DMS153 treated with DMSO at 0.1 percent for 48 hours (cell line): Measurements from ENCODE around the gene EVC.
"Not testable (repeated sequence)": the region's sequence is repeated elsewhere in the genome, so short reads cannot be mapped to it uniquely, and the experiment has no call there.

Source experiments
- DNase-seq: peaks from one replicate; lab custom pipeline; 2025; ENCODE audit not compliant: unreplicated experiment; lab: John Stamatoyannopoulos, UW

EVC gene

DNA sequence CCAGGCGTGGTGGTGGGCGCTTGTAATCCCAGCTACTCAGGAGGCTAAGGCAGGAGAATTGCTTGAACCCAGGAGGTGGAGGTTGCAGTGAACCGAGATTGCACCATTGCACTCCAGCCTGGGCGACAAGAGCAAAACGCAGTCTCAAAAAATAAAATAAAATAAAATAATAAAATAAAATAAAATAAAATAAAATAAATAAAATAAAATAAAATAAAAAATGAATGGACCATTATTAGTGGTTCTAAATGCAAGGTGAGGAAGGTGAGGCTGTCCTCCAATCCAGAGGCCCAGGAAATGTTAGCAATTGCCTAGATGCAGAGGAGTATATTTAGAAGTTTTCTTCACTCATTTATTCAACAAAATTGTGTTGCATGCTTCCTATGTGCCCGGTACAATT lies 126.5 kb downstream of the EVC start:
- not testable (repeated sequence) for DNase-seq

DNA sequence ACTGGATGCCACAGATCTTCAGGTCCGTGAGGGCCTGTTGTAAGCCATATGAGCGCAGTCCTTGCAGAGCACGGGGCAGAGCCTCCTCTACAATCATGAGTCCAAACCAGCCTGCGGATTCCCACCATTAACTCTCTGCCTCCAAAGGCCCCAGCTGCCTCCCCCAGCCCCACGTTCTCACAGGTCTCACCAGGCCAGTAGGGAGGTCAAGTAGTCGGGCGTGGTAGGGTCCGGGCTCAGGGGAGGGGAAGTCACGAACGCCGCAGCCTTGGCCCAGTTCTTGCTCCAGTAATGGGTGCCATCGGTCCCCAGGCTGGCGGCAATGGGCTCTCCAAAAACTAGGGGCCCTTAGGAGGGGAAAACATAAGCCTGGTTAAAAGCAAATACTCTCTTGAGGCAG lies 128.3 kb downstream of the EVC start:
- DNase-seq: no peak

DNA sequence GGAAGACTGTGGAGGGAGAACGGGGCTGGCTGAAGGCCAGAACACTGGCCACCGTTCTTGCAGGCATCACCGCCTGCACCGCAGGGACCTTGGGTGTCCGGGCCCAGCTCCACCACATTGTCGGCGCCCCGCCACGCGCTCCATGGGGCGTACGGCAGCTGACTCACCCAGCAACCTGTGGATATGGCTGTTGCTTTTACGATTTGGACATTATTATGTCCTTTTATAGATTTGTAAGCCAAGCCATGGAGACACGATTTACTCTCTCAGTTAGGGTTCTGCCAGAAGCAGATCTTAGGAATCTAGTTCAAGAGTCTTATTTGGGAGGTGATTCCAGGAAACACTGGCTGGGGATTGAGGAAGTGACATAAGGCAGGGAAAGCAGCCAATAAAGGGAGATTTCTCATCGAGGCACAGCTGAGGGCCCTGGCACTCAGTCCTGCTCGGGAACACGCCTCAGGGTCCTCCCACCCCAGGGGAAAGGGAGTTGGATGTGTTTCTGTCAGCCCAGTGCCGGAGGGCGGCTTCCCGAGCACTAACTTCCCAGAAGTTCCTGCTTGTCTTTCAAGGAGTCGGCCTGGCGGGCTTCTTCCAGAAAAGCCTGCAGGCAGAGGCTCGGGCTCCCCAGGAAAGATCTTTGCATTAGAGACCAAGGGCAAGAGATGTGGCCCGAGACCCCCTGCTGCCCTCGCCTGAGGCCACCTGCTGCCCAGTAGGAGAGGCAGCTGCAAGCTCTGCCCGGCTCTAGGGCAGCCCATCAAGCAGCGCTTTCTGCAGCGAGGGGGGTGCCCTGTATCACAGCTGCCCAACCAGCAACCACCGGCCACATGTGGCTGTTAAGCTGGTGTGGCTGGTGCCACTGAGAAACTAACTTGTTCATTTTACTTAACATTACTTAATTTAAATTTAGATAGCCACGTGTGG lies 129.0 kb downstream of the EVC start:
- DNase-seq: no peak

DNA sequence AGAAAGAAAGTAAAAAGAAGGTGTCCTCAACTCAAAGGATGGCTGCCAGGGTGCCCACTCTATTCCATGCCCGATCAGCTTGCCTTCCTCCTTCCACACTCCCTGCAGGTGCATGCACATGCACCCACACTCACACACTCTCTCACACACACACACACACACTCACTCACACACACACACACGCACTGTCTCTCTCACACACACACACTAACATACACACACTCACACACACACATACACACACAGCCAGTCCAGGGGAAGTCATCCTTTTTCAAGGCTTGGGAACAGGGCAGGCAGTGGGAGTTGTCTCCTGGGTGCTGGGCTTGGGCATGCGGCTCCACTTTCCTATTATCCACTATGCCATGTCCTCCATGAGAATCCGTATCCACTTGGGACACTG lies 131.5 kb downstream of the EVC start:
- DNase-seq: no peak

DNA sequence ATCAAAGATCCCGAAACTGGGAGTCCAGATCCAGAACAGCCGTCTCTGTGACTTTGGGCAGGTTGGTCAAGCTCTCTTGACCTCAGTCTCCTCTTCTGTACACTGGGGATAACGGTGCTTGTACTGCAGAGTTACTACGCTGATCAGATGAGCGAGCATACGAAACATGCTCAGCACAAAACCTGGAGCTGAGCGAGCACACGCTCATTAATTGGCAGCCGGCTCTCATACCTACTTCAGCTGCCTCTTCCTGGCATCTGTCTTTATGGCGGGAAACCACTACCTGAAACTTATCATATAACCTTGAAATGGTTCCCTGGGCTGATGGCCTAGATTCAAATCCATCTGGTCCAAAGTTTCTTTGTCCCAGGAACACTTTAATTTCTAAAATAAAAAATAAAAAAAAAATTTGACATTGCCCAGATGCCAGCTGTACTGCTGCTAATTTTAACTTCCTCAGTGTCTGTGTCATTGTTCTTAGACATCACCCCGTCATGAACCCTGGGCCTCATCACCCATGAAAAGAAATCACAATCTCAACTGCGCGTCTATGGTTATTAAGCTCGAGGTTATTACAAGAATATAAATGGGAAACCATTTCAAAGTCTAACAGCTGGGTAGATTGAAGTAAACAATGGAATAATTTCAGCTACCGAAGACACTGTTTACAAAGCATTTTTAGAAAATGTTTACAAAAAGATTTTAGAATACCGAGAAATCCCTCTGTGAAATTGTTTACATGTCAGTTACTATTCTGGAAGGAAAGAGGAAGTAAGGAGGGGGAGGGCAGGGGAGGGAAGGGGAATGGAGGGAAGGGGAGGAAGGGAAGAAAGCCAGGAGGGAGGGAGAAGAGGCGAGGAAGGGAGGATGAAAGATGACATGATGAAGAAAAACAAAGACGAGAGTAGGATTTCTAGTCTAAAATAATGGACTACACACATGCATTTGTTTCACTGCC lies 132.9 kb downstream of the EVC start:
- no peak for DNase-seq

DNA sequence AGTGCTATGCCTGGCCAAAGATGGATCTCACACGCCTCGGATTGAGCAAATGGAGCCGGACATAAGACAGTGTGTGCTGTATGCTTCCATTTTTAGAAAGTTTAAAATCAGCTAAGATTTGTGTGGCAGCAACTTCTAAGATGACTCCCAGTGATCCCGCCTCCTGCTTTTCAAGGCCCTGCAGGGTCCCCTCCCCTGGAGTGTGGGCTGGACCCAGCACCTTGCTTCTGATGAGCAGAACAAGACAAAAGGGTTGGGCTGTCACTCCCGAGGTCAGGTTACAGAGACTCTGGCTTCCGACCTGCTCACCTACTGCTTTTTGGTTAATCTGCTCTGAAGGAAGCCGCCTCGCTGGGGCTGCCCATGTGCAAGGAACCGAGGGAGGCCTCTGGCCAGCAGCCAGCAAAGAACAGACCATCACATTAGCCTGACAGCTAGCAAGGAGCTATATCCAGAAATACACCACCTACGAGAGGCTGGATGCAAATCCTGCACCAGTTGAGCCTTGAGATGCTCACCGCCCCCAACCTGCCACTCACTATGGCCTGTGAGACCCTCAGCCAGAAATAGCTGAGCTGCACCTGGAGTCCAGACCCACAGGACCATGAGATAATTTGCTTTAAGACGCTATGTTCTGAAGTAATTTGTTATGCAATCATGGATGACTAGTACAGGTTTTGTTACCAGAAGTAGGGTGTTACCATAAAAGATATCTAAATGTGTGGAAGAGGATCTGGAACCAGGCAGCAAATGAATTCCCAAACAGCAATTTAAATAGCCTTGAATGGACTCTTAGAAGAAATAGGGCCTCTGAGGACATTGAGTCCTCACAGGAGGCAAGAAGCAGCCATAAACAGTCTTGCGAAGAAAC lies 134.3 kb downstream of the EVC start:
- DNase-seq: no peak

DNA sequence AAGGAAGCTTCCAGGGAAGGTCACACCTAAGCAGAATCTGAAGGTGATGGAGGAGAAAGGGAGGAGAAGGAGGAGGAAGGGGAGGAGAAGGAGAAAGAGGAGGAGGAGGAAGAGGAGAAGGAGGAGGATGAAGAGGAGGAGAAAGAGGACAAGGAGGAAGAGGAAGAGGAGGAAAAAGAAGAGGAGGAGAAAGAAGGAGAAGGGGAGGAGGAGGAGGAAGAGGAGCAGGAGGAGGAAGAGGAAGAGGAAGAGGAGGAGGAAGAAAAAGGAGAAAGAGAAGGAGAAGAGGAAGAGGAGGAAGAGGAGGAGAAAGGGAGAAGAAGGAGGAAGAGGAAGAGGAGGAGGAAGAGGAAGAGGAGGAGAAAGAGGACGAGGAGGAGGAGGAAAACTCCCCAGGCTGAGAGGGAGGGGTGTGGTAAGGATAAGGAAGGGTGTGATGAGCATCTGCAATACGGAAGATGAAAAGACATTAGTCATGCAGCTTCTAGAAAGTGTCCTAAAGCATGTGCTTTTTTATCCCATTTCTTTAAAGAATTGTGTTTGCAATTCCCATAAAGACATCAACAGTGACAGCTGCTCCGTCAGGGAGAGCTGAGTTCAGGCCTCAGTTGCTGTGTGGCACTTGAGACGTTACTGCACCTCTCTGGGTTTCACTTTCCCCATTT lies 140.8 kb downstream of the EVC start:
- no peak for DNase-seq

DNA sequence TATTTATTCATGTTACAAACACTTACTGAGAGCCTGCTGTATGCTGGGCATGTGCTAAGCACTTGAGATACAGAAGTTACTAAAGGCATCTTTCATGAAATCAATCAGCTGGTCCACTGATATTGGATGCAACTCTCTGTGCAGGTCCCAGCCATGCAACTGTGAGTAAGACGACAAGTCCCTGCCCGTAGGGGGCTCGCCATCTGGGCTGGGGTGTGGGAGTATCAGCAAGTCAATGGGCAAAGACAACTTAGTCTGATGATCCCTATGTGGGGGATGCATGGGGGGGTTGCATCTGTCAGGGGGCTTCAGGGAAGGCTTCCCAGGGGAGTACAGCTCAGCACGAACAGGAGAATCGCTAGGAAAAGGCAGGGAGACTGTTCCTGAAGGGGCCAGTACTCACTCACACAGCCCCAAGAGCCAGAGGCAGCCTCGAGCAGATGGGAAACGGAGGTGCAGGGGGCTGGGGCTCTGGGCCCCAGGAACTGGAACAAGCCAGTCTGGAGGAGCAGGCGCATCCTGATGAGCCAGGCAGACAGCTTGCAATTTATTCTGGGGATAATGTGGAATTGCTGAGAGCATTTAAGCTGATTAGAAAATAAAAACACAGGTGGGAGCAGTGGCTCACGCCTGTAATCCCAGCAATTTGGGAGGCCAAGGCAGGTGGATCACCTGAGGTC lies 141.7 kb downstream of the EVC start:
- no peak for DNase-seq

DNA sequence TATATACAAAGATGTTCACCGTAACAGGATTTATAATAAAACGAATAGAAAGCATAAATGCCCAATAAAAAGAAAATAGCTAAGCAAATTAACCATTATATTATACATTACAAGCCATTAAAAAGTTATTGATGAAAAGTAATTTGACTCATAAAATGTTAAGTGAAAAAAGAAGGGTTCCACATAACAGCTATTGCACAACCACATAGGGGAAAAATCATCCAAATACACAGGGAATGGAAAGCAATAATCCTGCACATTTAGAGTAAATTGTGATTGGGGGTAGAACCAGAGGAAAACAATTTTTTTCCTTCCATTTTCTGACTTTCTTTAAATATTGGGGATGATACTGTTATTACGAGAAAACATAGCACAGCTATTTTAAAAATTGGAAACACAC lies 143.9 kb downstream of the EVC start:
- no peak for DNase-seq

DNA sequence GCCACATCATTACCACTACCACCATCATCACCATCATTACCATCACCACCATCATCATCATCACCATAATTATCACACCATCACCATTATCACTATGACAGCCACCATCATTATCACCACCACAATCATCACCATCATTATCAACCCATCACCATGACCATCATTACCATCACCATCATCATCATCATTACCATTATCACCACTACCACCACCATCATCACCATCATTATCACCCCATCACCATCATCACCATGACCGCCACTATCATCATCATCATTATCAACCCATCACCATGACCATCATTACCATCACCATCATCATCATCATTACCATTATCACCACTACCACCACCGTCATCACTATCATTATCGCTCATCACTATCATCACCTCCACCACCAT lies 145.4 kb downstream of the EVC start:
- DNase-seq: not testable (repeated sequence)

DNA sequence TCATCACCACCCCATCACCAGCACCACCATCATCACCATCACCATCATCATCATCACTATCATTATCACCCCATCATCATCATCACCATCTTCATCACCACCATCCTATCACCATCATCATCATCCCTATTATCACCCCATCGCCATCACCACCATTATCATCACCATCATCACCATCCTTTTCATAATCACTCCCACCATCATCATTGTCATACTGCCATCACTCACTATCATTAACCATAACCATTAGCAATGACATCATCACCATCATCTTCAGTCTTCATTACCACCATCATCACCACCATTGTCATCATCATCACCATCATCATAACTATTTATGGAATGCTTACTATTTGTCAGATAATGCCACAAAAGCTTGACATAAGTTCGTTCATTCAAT lies 146.2 kb downstream of the EVC start:
- DNase-seq: no peak

DNA sequence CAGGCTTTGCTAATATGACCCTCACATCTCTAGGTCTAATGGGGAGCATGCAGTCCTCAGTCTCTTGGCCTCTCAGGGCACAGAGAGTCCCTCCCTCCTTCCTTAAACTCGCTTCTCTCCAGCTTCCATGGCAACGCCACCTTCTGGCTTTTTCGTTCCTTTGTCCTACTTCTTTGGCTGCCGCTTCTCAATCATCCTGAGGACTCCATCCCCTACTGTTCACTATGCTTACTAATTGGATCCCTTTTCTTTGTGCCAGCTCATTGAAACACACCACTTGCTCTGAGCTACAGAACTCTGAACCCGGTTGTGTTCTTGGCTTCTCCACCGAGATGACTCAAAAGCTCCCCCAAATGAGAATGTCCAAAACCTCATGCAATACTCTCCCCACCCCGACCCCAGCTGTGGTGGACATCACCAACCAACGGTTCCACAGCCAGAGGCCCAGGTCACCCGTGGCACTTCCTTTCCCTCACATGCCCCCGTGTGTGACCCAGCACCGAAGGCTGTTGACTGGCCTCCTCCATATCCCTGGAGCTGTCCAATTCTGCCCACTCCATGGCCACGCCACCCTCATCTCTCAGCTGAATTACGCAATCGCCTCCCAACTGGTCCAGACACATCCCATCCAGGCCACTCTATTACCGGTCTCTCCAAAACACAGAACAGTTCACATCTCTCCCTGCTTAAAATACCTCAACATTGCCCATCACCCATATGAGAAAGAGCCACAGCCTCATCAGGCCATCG lies 147.2 kb downstream of the EVC start:
- no peak for DNase-seq

DNA sequence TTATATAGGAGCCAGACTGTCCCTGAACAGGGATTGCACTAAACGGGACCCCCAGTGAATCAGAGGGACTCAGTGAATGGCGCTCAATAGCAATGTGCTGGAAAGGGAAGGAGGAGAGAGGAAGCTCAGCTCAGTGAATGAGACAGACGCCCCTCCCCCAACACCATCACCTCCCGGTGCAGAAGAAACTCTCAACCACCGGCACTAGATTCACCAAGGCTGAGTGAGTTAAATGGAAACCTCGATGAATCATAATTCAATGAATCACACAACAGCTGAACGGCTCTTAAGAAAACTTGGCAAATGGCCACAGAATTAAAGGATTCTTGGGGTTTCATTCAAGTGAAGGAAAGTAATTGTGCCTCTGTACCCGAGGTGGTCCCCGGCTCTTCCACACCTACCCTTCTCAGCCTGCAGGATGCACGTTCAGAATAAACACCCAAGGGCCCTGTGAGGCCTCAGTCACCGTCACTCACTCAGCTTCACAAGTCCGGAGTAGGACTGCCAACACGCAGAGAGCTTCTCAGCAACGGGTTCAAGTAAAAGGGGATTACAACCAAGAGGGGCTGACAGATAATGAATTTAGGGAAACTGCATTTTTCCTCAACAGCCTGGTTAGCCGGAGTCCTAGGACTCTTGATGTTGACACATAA lies 152.6 kb downstream of the EVC start:
- no peak for DNase-seq
